Glomerular visceral epithelial cell (primary cell): ENCODE results near the gene VWCE.
"Not testable (repeated sequence)": the region's sequence is repeated elsewhere in the genome, so short reads cannot be mapped to it uniquely, and the experiment has no call there.

Experiments
- DNase-seq: peaks from one replicate; pipeline ENCODE4 v3.0.0-alpha.2; 2016; ENCODE audit errors: extremely low spot score

The VWCE gene

DNA sequence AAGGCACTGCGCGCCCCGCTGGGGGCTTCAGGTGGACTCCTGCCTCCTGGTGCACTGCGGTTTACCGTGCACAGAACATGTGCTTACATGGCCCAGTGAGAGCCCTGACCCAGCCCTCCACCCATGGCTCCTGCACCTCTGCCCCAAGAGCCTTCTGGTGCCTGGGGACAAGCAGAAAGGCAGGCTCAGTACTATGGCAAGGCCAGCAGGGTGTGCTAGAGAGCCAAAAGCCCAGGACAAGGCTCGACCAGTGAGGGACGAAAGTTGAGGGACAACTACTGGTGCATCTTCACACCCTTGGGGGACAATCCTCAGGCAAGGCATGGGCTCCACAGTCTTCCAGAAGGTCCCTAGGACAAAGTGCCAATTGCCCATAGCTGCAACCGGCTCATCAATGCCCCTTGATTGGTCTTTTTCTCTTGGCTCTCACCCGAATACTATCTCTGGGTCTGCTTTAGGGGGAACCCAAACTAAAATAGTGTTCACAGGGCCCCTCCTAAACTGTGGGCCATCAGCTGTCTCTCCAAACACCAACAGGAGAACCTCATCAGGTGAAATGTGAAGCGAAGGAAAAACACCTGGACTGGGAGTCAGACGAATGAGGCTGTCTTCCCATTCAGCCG, 40.6 kb downstream of the VWCE start:
- DNase-seq, result peak; percentile 57

GRCh38 chr11:61252332-61252731, 42.8 kb downstream of the VWCE start:
- not testable (repeated sequence) for DNase-seq

GRCh38 chr11:61250796-61251765, 44.0 kb downstream of the VWCE start:
- peak; percentile 22 for DNase-seq

- not testable (repeated sequence) for DNase-seq
Measured at GRCh38 chr11:61249201-61249600, 45.9 kb downstream of the VWCE start.

- DNase-seq, result not testable (repeated sequence)
Measured at GRCh38 chr11:61248071-61248470, 47.0 kb downstream of the VWCE start.

GRCh38 chr11:61245284-61245964, 49.7 kb downstream of the VWCE start:
- DNase-seq, result not testable (repeated sequence)

DNA sequence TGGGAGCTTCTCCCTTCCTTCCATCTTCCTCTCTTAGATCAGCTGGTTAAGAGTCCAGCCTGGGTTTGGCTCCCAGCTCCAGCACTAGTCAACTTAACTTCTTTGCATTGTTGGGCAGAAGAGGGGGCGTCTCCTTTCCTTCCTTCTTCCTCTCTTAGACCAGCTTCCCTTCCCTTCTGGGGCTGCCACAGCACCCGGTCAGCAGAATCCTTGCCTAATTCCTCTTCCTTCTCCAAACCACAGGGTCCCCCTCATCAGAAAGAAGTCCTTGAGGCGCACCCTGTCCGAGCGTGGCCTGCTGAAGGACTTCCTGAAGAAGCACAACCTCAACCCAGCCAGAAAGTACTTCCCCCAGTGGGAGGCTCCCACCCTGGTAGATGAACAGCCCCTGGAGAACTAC, 53.6 kb downstream of the VWCE start:
- not testable (repeated sequence) for DNase-seq

DNA sequence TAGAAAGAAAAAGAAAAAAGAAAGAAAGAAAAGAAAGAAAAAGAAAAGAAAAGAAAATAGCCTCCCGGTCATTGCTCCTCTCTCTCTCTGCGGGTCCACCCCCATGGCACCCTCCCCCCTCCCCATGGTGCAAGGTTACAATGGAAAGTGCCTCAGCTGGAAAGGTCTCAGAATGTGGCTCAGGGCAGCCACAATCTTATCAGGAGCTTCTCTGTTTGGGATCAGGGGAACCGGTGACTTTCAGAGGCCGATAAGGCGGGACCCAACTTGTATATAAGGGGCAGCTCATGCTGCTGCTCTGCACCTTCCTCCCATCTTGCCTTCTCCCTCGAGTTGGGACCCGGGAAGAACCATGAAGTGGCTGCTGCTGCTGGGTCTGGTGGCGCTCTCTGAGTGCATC, 54.2 kb downstream of the VWCE start, which contains the start of gene PGA5:
Gene PGA5 (plus strand): TSS at position 301 of the 400 bp plus-strand sequence. CDS start 52 bp downstream, at position 353.
- not testable (repeated sequence) for DNase-seq

DNA sequence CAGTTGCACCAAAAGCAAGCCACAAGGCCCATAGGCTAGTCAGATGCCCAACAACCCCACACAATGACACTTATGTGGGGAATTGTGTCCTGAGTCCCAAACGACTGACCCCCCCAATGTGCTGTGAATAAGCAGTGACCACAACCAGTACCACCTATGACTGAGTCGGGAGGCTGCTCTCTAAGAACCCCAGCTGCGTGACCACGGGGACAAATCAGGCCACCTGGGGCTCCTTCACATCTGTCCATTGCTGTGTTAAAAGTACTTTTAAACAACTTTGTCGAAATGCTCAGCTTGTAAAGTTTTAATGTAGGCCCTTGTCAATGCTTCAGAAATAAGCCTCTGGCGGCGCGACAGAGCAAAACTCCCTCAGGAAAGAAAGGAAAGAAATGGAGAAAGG, 54.8 kb downstream of the VWCE start:
- DNase-seq, result not testable (repeated sequence)

DNA sequence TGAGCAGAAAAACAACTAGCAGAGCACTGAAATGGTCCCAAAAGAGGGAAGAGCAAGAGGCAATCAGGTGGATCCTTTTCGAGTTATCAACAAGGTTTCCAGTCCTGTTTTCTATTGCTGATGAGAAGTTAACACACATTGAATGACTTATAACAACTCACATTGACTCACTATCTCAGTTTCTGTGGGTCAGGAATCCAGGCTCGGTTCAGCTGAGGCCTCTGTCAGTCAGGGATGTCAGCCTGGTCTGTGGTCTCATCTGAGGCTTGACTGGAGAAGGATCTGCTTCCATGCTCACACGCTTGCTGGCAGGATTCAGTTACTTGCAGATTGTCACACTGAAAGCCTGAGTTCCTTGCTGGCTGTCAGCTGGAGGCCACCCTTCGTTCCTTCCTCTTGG, 58.0 kb downstream of the VWCE start:
- DNase-seq, result not testable (repeated sequence)

DNA sequence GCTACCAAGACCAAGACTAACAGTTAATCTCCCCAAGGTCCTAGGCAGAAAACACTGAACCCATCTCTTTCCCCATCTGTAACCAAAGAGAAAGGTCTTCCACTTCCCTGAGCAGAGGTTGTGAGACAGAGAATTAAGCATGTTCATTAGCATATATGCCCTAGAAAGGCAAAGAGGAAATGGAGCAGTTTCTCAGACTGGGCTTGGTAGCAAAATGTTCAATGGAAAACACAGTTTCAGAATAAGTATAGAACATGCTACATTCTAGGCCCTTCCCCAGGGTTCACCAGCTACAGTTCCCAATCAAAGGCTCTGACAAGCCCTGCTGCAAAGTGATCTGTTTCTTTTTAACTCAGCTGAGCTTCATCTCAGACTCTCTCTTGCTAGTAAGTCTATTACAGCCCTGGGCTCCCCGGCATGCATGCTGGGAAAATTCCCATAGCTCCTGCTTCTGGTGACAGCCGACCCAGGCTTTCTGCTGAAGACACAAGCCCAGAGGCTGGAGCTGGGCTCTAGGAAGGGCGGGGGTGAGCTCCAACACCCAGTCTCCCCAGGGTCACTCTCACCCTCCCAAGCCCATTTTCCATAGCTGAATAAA, 62.5 kb downstream of the VWCE start:
- DNase-seq, result not testable (repeated sequence)

- DNase-seq, result not testable (repeated sequence)
Measured at GRCh38 chr11:61231585-61231984, 63.5 kb downstream of the VWCE start.

GRCh38 chr11:61231033-61231432, 64.1 kb downstream of the VWCE start:
- not testable (repeated sequence) for DNase-seq

DNA sequence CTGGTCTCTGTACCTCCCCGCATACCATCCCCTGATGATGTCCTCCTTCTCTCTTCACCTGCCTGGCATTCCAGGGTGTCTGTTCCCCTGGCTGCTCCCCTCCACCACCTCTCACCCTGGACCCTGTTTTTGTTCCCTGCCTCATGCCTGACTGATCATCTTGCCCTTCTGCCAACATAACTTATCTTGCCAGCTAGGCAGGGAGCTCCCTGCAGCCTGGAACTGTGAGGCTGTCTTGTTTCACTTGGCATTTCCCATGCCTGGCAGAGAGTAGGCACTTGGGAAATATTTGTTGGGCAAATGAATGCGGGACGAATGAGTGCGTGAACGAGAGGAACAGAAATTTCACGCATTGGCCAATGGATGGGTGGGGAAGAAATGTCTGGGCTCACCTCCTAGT, 65.7 kb downstream of the VWCE start:
- not testable (repeated sequence) for DNase-seq

GRCh38 chr11:61226457-61227137, 68.5 kb downstream of the VWCE start:
- not testable (repeated sequence) for DNase-seq

- not testable (repeated sequence) for DNase-seq
Measured at GRCh38 chr11:61222692-61223091, 72.4 kb downstream of the VWCE start.

GRCh38 chr11:61222047-61222446, 73.1 kb downstream of the VWCE start, which contains the start of gene PGA4:
PGA4 (plus strand) TSS chr11:61222347; CDS start chr11:61222401, 54 bp downstream.
- DNase-seq, result not testable (repeated sequence)

GRCh38 chr11:61219016-61219415, 76.1 kb downstream of the VWCE start:
- not testable (repeated sequence) for DNase-seq

DNA sequence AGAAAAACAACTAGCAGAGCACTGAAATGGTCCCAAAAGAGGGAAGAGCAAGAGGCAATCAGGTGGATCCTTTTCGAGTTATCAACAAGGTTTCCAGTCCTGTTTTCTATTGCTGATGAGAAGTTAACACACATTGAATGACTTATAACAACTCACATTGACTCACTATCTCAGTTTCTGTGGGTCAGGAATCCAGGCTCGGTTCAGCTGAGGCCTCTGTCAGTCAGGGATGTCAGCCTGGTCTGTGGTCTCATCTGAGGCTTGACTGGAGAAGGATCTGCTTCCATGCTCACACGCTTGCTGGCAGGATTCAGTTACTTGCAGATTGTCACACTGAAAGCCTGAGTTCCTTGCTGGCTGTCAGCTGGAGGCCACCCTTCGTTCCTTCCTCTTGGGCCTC, 76.8 kb downstream of the VWCE start:
- not testable (repeated sequence) for DNase-seq

- not testable (repeated sequence) for DNase-seq
Measured at GRCh38 chr11:61213711-61214324, 81.3 kb downstream of the VWCE start.
